Uterus (tissue), 2 donors: ENCODE results near the gene DNAAF2.

Source experiments
- POLR2A ChIP-seq, 2 donors: fragments of 450-650 bp; IDR thresholded peaks; one replicate each; pipeline ENCODE4 v1.6.1; 2016; ENCODE audit warnings: antibody characterized with exemption in 2 of 2, mild to moderate bottlenecking in 1 of 2, moderate library complexity in 1 of 2
- TF ChIP-seq, protein P1 (sequence below), 4 experiments: fragments of 200-600 bp in 2 of 4; fragments of 450-650 bp in 2 of 4; sonication (generic) in 2 of 4; IDR thresholded peaks; one replicate each; pipeline ENCODE4 v1.5.1; 2016 to 2019; ENCODE audit warnings: antibody characterized with exemption in 4 of 4, mild to moderate bottlenecking in 2 of 4, moderate library complexity in 1 of 4

GRCh38 chr14:49581209-49582112 is 53.6 kb downstream of the DNAAF2 start:
- TF ChIP-seq, protein P1, sequence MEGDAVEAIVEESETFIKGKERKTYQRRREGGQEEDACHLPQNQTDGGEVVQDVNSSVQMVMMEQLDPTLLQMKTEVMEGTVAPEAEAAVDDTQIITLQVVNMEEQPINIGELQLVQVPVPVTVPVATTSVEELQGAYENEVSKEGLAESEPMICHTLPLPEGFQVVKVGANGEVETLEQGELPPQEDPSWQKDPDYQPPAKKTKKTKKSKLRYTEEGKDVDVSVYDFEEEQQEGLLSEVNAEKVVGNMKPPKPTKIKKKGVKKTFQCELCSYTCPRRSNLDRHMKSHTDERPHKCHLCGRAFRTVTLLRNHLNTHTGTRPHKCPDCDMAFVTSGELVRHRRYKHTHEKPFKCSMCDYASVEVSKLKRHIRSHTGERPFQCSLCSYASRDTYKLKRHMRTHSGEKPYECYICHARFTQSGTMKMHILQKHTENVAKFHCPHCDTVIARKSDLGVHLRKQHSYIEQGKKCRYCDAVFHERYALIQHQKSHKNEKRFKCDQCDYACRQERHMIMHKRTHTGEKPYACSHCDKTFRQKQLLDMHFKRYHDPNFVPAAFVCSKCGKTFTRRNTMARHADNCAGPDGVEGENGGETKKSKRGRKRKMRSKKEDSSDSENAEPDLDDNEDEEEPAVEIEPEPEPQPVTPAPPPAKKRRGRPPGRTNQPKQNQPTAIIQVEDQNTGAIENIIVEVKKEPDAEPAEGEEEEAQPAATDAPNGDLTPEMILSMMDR (IDR thresholded peaks at IDR 0.05) = no peak
- no peak for TF ChIP-seq POLR2A (IDR thresholded peaks at IDR 0.05)
